ENCODE results near the gene ERGIC3. TPM values are rescaled to one million over a fixed set of nuclear protein-coding genes. Genes with fewer than 3 reads are reported as not detected.

The ERGIC3 gene
- total RNA-seq, 2 donors from 2014 or later: 120 to 136 TPM

- intact Hi-C loops (cut with DNase I): no loop called here
- TF ChIP-seq POLR2A (IDR thresholded peaks at IDR 0.05): no peak
- TF ChIP-seq CTCF (IDR thresholded peaks at IDR 0.05): no peak
- peaks cover 4 to 33% of the 10 kb centered on the region in 2 donors for H3K36me3 ChIP-seq (replicated peaks in 1 of 2; ENCODE audit: insufficient read depth in 1 of 2, low read depth in 2 of 2)
- H3K4me1 ChIP-seq: no peaks in the 10 kb centered on the region
- no peak overlapping the region for H3K27ac ChIP-seq
- H3K27me3 ChIP-seq: no peaks in the 10 kb centered on the region
- H3K9me3 ChIP-seq: no peaks in the 10 kb centered on the region
- DNase-seq (peak in 3 of 4 donors; percentile 38 to 41 (median 38)), ATAC-seq (no peak)
- H3K4me3 ChIP-seq: no peak overlapping the region
- WGBS, 2 donors: 96 to 97% methylated on average over 3 to 9 of the region's 9 CpGs
Measured at GRCh38 chr20:35497780-35498189, 44.1 kb upstream of the ERGIC3 start.

GRCh38 chr20:35499271-35499670 lies 42.6 kb upstream of the ERGIC3 start:
- Histone ChIP-seq H3K36me3 (replicated peaks in 1 of 2; ENCODE audit: insufficient read depth in 1 of 2, low read depth in 2 of 2) (peaks cover 0 to 36% of the 10 kb centered on the region in 2 donors), H3K27ac (no peak overlapping the region), H3K9me3 (no peaks in the 10 kb centered on the region), H3K27me3 (no peaks in the 10 kb centered on the region), H3K4me3 (no peak overlapping the region), H3K4me1 (no peaks in the 10 kb centered on the region)
- DNase-seq (no peak), ATAC-seq (no peak)
- WGBS, 2 donors: 92 to 100% methylated on average over 1 of the region's 1 CpG
- no peak for TF ChIP-seq POLR2A (IDR thresholded peaks at IDR 0.05)
- TF ChIP-seq CTCF (IDR thresholded peaks at IDR 0.05): no peak
- intact Hi-C loops (cut with DNase I): no loop called here

GRCh38 chr20:35502352-35502751 lies 39.5 kb upstream of the ERGIC3 start:
- 78 to 88% methylated on average over 8 of the region's 8 CpGs for WGBS, 2 donors
- H3K27me3 ChIP-seq: no peaks in the 10 kb centered on the region
- DNase-seq (no peak), ATAC-seq (no peak)
- TF ChIP-seq CTCF (IDR thresholded peaks at IDR 0.05): no peak
- TF ChIP-seq POLR2A (IDR thresholded peaks at IDR 0.05): no peak
- intact Hi-C loops (cut with DNase I): no loop called here
- H3K4me3 ChIP-seq: no peak overlapping the region
- no peak overlapping the region for H3K27ac ChIP-seq
- peaks cover 0 to 26% of the 10 kb centered on the region in 2 donors for H3K36me3 ChIP-seq (replicated peaks in 1 of 2; ENCODE audit: insufficient read depth in 1 of 2, low read depth in 2 of 2)
- no peaks in the 10 kb centered on the region for H3K9me3 ChIP-seq
- no peaks in the 10 kb centered on the region for H3K4me1 ChIP-seq

GRCh38 chr20:35503281-35503680 lies 38.6 kb upstream of the ERGIC3 start:
- Histone ChIP-seq H3K36me3 (replicated peaks in 1 of 2; ENCODE audit: insufficient read depth in 1 of 2, low read depth in 2 of 2) (peaks cover 0 to 21% of the 10 kb centered on the region in 2 donors), H3K27me3 (no peaks in the 10 kb centered on the region), H3K27ac (no peak overlapping the region), H3K4me3 (no peak overlapping the region), H3K4me1 (no peaks in the 10 kb centered on the region), H3K9me3 (no peaks in the 10 kb centered on the region)
- ATAC-seq (no peak), DNase-seq (no peak)
- WGBS, 2 donors: 83 to 86% methylated on average over 10 of the region's 10 CpGs
- TF ChIP-seq POLR2A (IDR thresholded peaks at IDR 0.05): no peak
- intact Hi-C loops (cut with DNase I): no loop called here

GRCh38 chr20:35503841-35504561 lies 37.9 kb upstream of the ERGIC3 start:
- Histone ChIP-seq H3K9me3 (no peaks in the 10 kb centered on the region), H3K4me3 (no peak overlapping the region), H3K4me1 (no peaks in the 10 kb centered on the region), H3K27ac (no peak overlapping the region), H3K36me3 (replicated peaks in 1 of 2; ENCODE audit: insufficient read depth in 1 of 2, low read depth in 2 of 2) (peaks cover 0 to 17% of the 10 kb centered on the region in 2 donors), H3K27me3 (no peaks in the 10 kb centered on the region)
- TF ChIP-seq POLR2A (IDR thresholded peaks at IDR 0.05) (no peak), CTCF (IDR thresholded peaks at IDR 0.05) (no peak)
- WGBS, 2 donors: 83 to 84% methylated on average over 8 to 16 of the region's 16 CpGs
- DNase-seq (no peak), ATAC-seq (no peak)
- intact Hi-C loops (cut with DNase I): no loop called here
